Hepatocyte (in vitro differentiated cells): ENCODE measurements around the gene MRPL53. TPM values are rescaled to one million over a fixed set of nuclear protein-coding genes. Genes with fewer than 3 reads are reported as not detected.
A peak's percentile ranks its signal among the peaks of the same experiment; 100 is the strongest.

Experiments
- DNase-seq: peaks from one replicate; pipeline ENCODE4 v3.0.0-alpha.2; 2016; ENCODE audit warnings: low spot score
- H2AFZ ChIP-seq: fragments of 200-600 bp; sonication (generic); 2 replicates; pipeline ENCODE4 v1.6.0; 2016; ENCODE audit warnings: antibody characterized with exemption, mild to moderate bottlenecking
- H3K27ac ChIP-seq: fragments of 200-600 bp; sonication (generic); 2 replicates; pipeline ENCODE4 v1.5.1; 2016; ENCODE audit warnings: mild to moderate bottlenecking
- H3K27me3 ChIP-seq: fragments of 200-600 bp; sonication (generic); 2 replicates; pipeline ENCODE4 v1.6.1; 2016
- H3K36me3 ChIP-seq: fragments of 200-600 bp; sonication (generic); replicated peaks from 2 replicates; pipeline ENCODE4 v1.5.1; 2016; ENCODE audit warnings: low read depth; ENCODE audit not compliant: insufficient read depth
- H3K4me1 ChIP-seq: fragments of 200-600 bp; sonication (generic); 2 replicates; pipeline ENCODE4 v1.5.1; 2016; ENCODE audit warnings: mild to moderate bottlenecking, moderate library complexity; ENCODE audit not compliant: insufficient read depth
- H3K4me2 ChIP-seq: fragments of 200-600 bp; sonication (generic); 2 replicates; pipeline ENCODE4 v1.6.0; 2016
- H3K4me3 ChIP-seq: fragments of 200-600 bp; sonication (generic); 2 replicates; pipeline ENCODE4 v1.5.1; 2016; ENCODE audit warnings: mild to moderate bottlenecking
- H3K79me2 ChIP-seq: fragments of 200-600 bp; sonication (generic); 2 replicates; pipeline ENCODE4 v1.6.0; 2017; ENCODE audit warnings: mild to moderate bottlenecking
- H3K9me2 ChIP-seq: fragments of 200-600 bp; sonication (generic); replicated peaks from 2 replicates; pipeline ENCODE4 v1.6.0; 2017; ENCODE audit warnings: mild to moderate bottlenecking; ENCODE audit not compliant: insufficient read depth
- H3K9me3 ChIP-seq: fragments of 200-600 bp; sonication (generic); 2 replicates; pipeline ENCODE4 v1.5.1; 2016; ENCODE audit warnings: low read depth, mild to moderate bottlenecking
- H4K20me1 ChIP-seq: fragments of 200-600 bp; sonication (generic); 2 replicates; pipeline ENCODE4 v1.6.0; 2016; ENCODE audit warnings: mild to moderate bottlenecking; ENCODE audit not compliant: insufficient read depth, poor library complexity, severe bottlenecking
- EZH2 ChIP-seq: fragments of 200-600 bp; sonication (generic); IDR thresholded peaks from 2 replicates; pipeline ENCODE4 v1.6.1; 2016; ENCODE audit warnings: antibody characterized with exemption, mild to moderate bottlenecking, borderline replicate concordance
- EZH2phosphoT487 ChIP-seq: fragments of 200-600 bp; sonication (generic); IDR thresholded peaks from one replicate; pipeline ENCODE4 v1.6.1; 2018; ENCODE audit warnings: antibody characterized with exemption, mild to moderate bottlenecking, low read depth, moderate library complexity; ENCODE audit not compliant: unreplicated experiment, severe bottlenecking
- WGBS: methylation state at CpG from one replicate; pipeline ENCODE4 v1.1.6; 2016; ENCODE audit warnings: low lambda C conversion rate; ENCODE audit errors: missing lambda C conversion rate; 5-methylcytosine and 5-hydroxymethylcytosine counted together
- polyA plus RNA-seq: library from polyadenylated mRNA; unstranded; fragments of >200 nt; fragmentation: Nextera tagmentation; extraction: Ambion mirVana; gene quantifications from 2 replicates; pipeline ENCODE4 v1.2.1, GENCODE V29; 2016
- total RNA-seq: library from RNA; depleted of rRNA; stranded (reverse); fragments of >200 nt; gene quantifications from 2 replicates; pipeline ENCODE4 v1.2.3, GENCODE V29; 2014
- TF ChIP-seq, protein P1 (sequence below): fragments of 200-600 bp; sonication (generic); IDR thresholded peaks from 2 replicates; pipeline ENCODE4 v1.5.1; 2016; ENCODE audit warnings: antibody characterized with exemption, mild to moderate bottlenecking; ENCODE audit not compliant: poor library complexity

MRPL53 gene
- total and polyA plus RNA-seq, 2 experiments from 2014 or later = 23.4 to 95.9 TPM

DNA sequence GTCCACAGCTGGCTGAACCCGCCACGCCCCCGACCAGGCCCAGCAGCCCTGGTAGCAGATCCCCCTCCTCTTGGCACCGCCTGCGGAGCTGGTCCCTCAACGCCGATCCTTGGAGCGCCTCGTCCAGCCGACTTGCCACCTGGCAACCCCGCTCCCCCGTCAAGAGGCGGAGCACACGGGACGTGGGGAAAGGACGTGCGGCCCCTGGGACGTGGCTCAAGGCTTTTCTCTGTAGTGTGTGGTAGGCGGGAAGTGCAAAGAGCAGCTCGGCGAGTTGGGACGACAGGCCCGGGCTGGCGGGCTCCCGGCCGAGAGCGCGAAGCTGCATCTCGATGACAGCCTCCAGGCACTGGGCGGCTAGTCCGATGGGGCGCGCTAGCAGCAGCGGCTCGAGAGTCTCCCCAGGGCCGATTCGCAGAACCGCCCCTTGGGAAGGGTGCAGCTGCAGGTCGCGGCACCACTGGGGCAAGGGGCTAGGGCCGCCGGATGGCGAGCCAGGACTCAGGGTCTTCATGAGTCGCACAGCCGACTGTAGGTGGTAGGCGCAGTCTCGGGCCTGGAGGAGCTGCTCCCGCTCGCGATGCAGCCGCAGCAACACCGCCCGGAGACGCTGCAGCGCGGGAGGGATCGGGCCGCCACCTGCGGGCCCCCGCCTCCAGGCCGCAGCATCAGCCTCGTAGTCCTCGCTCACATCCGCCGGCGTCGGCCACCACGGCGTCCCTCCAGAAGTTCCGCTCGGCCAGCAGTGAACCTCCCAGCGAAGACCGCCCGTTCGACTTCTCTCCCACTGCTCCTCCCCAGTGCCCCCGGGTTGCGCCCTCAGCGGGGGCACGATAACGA, 9.7 kb upstream of the MRPL53 start:
- Histone ChIP-seq H3K27me3 (no peaks in the 10 kb centered on the region), H3K79me2 (peaks cover 56% of the 10 kb centered on the region), H3K4me3 (peak overlapping the region; percentile 85), H3K27ac (peak overlapping the region; percentile 86), H3K9me3 (no peaks in the 10 kb centered on the region), H3K36me3 (no peaks in the 10 kb centered on the region), H4K20me1 (no peaks in the 10 kb centered on the region), H3K9me2 (no peaks in the 10 kb centered on the region), H3K4me2 (peak overlapping the region; percentile 100), H3K4me1 (peaks cover 18% of the 10 kb centered on the region), H2AFZ (peak overlapping the region; percentile 75)
- DNase-seq = peak; percentile 54
- TF ChIP-seq, protein P1, sequence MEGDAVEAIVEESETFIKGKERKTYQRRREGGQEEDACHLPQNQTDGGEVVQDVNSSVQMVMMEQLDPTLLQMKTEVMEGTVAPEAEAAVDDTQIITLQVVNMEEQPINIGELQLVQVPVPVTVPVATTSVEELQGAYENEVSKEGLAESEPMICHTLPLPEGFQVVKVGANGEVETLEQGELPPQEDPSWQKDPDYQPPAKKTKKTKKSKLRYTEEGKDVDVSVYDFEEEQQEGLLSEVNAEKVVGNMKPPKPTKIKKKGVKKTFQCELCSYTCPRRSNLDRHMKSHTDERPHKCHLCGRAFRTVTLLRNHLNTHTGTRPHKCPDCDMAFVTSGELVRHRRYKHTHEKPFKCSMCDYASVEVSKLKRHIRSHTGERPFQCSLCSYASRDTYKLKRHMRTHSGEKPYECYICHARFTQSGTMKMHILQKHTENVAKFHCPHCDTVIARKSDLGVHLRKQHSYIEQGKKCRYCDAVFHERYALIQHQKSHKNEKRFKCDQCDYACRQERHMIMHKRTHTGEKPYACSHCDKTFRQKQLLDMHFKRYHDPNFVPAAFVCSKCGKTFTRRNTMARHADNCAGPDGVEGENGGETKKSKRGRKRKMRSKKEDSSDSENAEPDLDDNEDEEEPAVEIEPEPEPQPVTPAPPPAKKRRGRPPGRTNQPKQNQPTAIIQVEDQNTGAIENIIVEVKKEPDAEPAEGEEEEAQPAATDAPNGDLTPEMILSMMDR = no peak
- TF ChIP-seq EZH2phosphoT487 (no peak), EZH2 (no peak)
- WGBS = 3% methylated on average over 70 of the region's 80 CpGs

DNA sequence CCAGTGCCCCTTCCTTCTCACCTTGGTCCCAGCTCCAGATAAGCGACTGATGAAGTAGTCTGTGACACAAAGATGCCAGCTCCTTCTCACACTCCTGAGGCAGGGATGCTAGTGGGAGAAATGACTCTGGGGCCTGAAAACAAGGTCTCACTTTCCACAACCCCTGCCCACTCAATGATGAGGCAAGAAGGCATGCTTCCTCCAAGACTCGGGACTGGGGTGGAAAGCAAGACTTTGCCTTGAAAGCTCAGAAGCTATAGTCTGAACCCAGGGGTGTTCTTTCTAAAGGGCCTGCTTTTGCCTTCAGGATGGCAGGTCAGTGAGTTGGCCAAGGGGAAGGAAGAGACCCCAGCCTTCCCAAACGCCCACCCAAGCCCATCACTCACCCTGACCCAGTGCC, 9.0 kb upstream of the MRPL53 start:
- H2AFZ ChIP-seq = no peak overlapping the region
- no peaks in the 10 kb centered on the region for H3K9me3 ChIP-seq
- no peak overlapping the region for H3K27ac ChIP-seq
- no peaks in the 10 kb centered on the region for H3K9me2 ChIP-seq
- H3K4me2 ChIP-seq = peak overlapping the region; percentile 100
- peak overlapping the region; percentile 85 for H3K4me3 ChIP-seq
- H3K27me3 ChIP-seq = no peaks in the 10 kb centered on the region
- WGBS = 67% methylated on average over 3 of the region's 3 CpGs
- no peak for DNase-seq
- H3K79me2 ChIP-seq = peaks cover 56% of the 10 kb centered on the region
- no peak for TF ChIP-seq EZH2phosphoT487
- TF ChIP-seq EZH2 = no peak
- TF ChIP-seq, protein P1 = no peak
- H3K36me3 ChIP-seq = no peaks in the 10 kb centered on the region
- H3K4me1 ChIP-seq = peaks cover 18% of the 10 kb centered on the region
- no peaks in the 10 kb centered on the region for H4K20me1 ChIP-seq

DNA sequence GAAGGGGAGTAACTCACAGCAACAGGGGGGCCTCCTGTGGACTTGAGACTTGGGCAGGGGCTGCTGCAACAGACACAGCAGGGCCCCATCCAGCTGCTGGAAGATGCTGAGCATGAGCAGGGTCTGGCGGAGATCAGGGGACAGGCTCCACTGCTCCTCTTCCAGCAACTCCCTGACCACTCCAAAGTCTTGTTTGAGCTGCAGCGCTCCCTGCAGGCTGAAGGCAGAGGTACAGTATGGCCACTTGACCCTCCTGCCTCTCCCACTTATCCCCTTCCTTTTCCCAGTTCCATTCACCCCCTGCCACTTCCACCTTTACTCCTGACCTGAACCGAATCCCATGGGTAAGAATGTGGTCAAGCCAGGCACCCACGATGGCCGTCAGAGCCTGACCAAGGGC, 2.4 kb upstream of the MRPL53 start:
- Histone ChIP-seq H2AFZ (no peak overlapping the region), H3K9me2 (no peaks in the 10 kb centered on the region), H3K4me2 (no peak overlapping the region), H3K27ac (no peak overlapping the region), H3K27me3 (no peaks in the 10 kb centered on the region), H3K4me1 (peaks cover 19% of the 10 kb centered on the region), H4K20me1 (no peaks in the 10 kb centered on the region), H3K4me3 (no peak overlapping the region), H3K79me2 (peaks cover 24% of the 10 kb centered on the region), H3K36me3 (no peaks in the 10 kb centered on the region), H3K9me3 (no peaks in the 10 kb centered on the region)
- peak; percentile 8 for DNase-seq
- TF ChIP-seq EZH2phosphoT487 (no peak), EZH2 (no peak)
- TF ChIP-seq, protein P1 = no peak
- 98% methylated on average over 5 of the region's 5 CpGs for WGBS
